CD4-positive, alpha-beta memory T cell (primary cell): Measurements from ENCODE around the gene PTPRH. TPM values are rescaled to one million over a fixed set of nuclear protein-coding genes. Genes with fewer than 3 reads are reported as not detected.

Source experiments
- CTCF ChIA-PET: fragments of 350-600 bp; sonication (Branson Sonifier 250); formaldehyde crosslinking; loops from one replicate; lab custom pipeline; 2021; ENCODE audit warnings: inconsistent platforms; ENCODE audit not compliant: partially characterized antibody; lab: Charles Lee
- POLR2A ChIA-PET: fragments of 350-600 bp; sonication (Branson Sonifier 250); formaldehyde crosslinking; loops from one replicate; lab custom pipeline; 2021; ENCODE audit not compliant: partially characterized antibody; lab: Charles Lee
- DNase-seq, 5 donors: peaks; one replicate each; pipeline versions ENCODE4 v3.0.0 to v3.0.0-alpha.2; 2020 to 2022; ENCODE audit warnings: mixed read lengths in 1 of 5
- H3K27ac ChIP-seq: one replicate; pipeline ENCODE4 v1.7.0; 2013; ENCODE audit warnings: low read depth, low read length
- H3K27me3 ChIP-seq: 2 replicates; pipeline ENCODE4 v1.7.0; 2013; ENCODE audit warnings: mild to moderate bottlenecking, low read length, moderate library complexity; ENCODE audit not compliant: insufficient read depth
- H3K36me3 ChIP-seq: 2 replicates; pipeline ENCODE4 v1.7.0; 2013; ENCODE audit warnings: mild to moderate bottlenecking, low read length, moderate library complexity; ENCODE audit not compliant: insufficient read depth
- H3K4me1 ChIP-seq: 2 replicates; pipeline ENCODE4 v1.7.0; 2013; ENCODE audit warnings: mild to moderate bottlenecking, low read length, moderate library complexity; ENCODE audit not compliant: insufficient read depth
- H3K4me3 ChIP-seq, 2 donors: one replicate each; pipeline ENCODE4 v1.7.0; 2013; ENCODE audit warnings: low read length in 2 of 2, mild to moderate bottlenecking in 1 of 2
- H3K9me3 ChIP-seq, 2 donors: one replicate each; pipeline ENCODE4 v1.7.0; 2013; ENCODE audit warnings: low read length in 2 of 2, control low read depth in 1 of 2; ENCODE audit not compliant: control insufficient read depth in 1 of 2
- H3K27ac Mint-ChIP-seq, 7 donors: one replicate each; pipeline ENCODE4 v1.8.0; 2020 to 2021; ENCODE audit warnings: mixed read lengths in 7 of 7, mild to moderate bottlenecking in 6 of 7, inconsistent platforms in 3 of 7, moderate library complexity in 3 of 7
- H3K27me3 Mint-ChIP-seq, 2 donors: one replicate each; pipeline ENCODE4 v1.8.0; 2020 to 2021; ENCODE audit warnings: mixed read lengths in 2 of 2
- H3K36me3 Mint-ChIP-seq, 2 donors: one replicate each; pipeline ENCODE4 v1.8.0; 2020 to 2021; ENCODE audit warnings: mixed read lengths in 2 of 2, inconsistent platforms in 1 of 2, mild to moderate bottlenecking in 1 of 2
- H3K4me1 Mint-ChIP-seq, 4 donors: one replicate each; pipeline ENCODE4 v1.8.0; 2020 to 2021; ENCODE audit warnings: mixed read lengths in 4 of 4, mild to moderate bottlenecking in 1 of 4
- H3K4me3 Mint-ChIP-seq, 8 donors: one replicate each; pipeline ENCODE4 v1.8.0; 2020 to 2021; ENCODE audit warnings: mixed read lengths in 8 of 8, mild to moderate bottlenecking in 7 of 8, moderate library complexity in 6 of 8, inconsistent platforms in 3 of 8
- H3K9me3 Mint-ChIP-seq, 8 donors: one replicate each; pipeline ENCODE4 v1.8.0; 2020 to 2021; ENCODE audit warnings: mixed read lengths in 8 of 8, mild to moderate bottlenecking in 5 of 8, inconsistent platforms in 3 of 8, moderate library complexity in 1 of 8
- intact Hi-C: fragments of 100-400 bp; cut with micrococcal nuclease; formaldehyde crosslinking; loops from one replicate; pipeline ENCODE4 v1.15.1; 2023
- polyA plus RNA-seq, 2 donors: library from polyadenylated mRNA; unstranded; fragments of 300-500 nt; fragmentation: Illumina TruSeq; gene quantifications; one replicate each; pipeline ENCODE4 v1.2.3, GENCODE V29; 2021
- total RNA-seq, 2 experiments: library from RNA; stranded (reverse); gene quantifications; one replicate each; pipeline ENCODE4 v1.2.3, GENCODE V29; 2021

PTPRH gene
- total and polyA plus RNA-seq, 4 experiments from 2014 or later = not detected

GRCh38 chr19:55244004-55244680 is 34.8 kb upstream of the PTPRH start:
- H3K9me3 ChIP-seq = no peaks in the 10 kb centered on the region
- ChIA-PET CTCF (interaction anchor here (0.6 kb wide), 1 partner anchor 103 kb away, joined by 3 read pairs; no protein-coding TSS in a partner anchor), POLR2A (interaction anchor here (1.1 to 5.3 kb wide), 3 partner anchors 11 to 15 kb away, joined by 3 to 25 read pairs (median 5); partner anchors contain the start of gene PPP6R1)
- Mint-ChIP-seq H3K27me3 (no peaks in the 10 kb centered on the region), H3K27ac (no peak overlapping the region), H3K4me1 (peaks cover 12 to 22% (median 16%) of the 10 kb centered on the region in 4 donors), H3K36me3 (peaks cover 32 to 42% of the 10 kb centered on the region in 2 donors), H3K9me3 (no peaks in the 10 kb centered on the region), H3K4me3 (no peak overlapping the region)
- intact Hi-C loops = no loop called here
- H3K36me3 ChIP-seq = peaks cover 72% of the 10 kb centered on the region
- H3K4me3 ChIP-seq = no peak overlapping the region
- no peak overlapping the region for H3K27ac ChIP-seq
- H3K4me1 ChIP-seq = peaks cover 19% of the 10 kb centered on the region
- no peaks in the 10 kb centered on the region for H3K27me3 ChIP-seq
- no peak for DNase-seq

GRCh38 chr19:55242517-55242916 is 33.2 kb upstream of the PTPRH start:
- intact Hi-C loops = no loop called here
- ChIA-PET CTCF (no interaction called here), POLR2A (interaction anchor here (5.3 kb wide), 1 partner anchor 12 kb away, joined by 25 read pairs; no protein-coding TSS in a partner anchor)
- Mint-ChIP-seq H3K9me3 (no peaks in the 10 kb centered on the region), H3K27ac (no peak overlapping the region), H3K27me3 (no peaks in the 10 kb centered on the region), H3K4me3 (no peak overlapping the region), H3K4me1 (peaks cover 2 to 6% (median 4%) of the 10 kb centered on the region in 4 donors), H3K36me3 (peaks cover 34 to 49% of the 10 kb centered on the region in 2 donors)
- Histone ChIP-seq H3K4me3 (no peak overlapping the region), H3K36me3 (peaks cover 87% of the 10 kb centered on the region), H3K27me3 (no peaks in the 10 kb centered on the region), H3K27ac (no peak overlapping the region), H3K4me1 (peaks cover 3% of the 10 kb centered on the region), H3K9me3 (no peaks in the 10 kb centered on the region)
- DNase-seq = no peak

- H3K36me3 ChIP-seq = peaks cover 92% of the 10 kb centered on the region
- no peak overlapping the region for H3K27ac ChIP-seq
- H3K4me3 ChIP-seq = no peak overlapping the region
- ChIA-PET POLR2A (interaction anchor here (5.3 kb wide), 1 partner anchor 13 kb away, joined by 25 read pairs; no protein-coding TSS in a partner anchor), CTCF (no interaction called here)
- no peaks in the 10 kb centered on the region for H3K27me3 ChIP-seq
- no peaks in the 10 kb centered on the region for H3K27me3 Mint-ChIP-seq
- intact Hi-C loops = no loop called here
- H3K4me1 ChIP-seq = no peaks in the 10 kb centered on the region
- peaks cover 40 to 54% of the 10 kb centered on the region in 2 donors for H3K36me3 Mint-ChIP-seq
- no peak overlapping the region for H3K4me3 Mint-ChIP-seq
- no peak overlapping the region for H3K27ac Mint-ChIP-seq
- DNase-seq = no peak
- H3K9me3 Mint-ChIP-seq = no peaks in the 10 kb centered on the region
- H3K9me3 ChIP-seq = no peaks in the 10 kb centered on the region
- peaks cover 2 to 9% (median 4%) of the 10 kb centered on the region in 4 donors for H3K4me1 Mint-ChIP-seq
Observed at GRCh38 chr19:55241935-55242464, 32.7 kb upstream of the PTPRH start.

GRCh38 chr19:55241143-55241934 is 32.0 kb upstream of the PTPRH start:
- intact Hi-C loops = no loop called here
- Histone ChIP-seq H3K4me3 (no peak overlapping the region), H3K27ac (no peak overlapping the region), H3K4me1 (no peaks in the 10 kb centered on the region), H3K36me3 (peaks cover 93% of the 10 kb centered on the region), H3K9me3 (no peaks in the 10 kb centered on the region), H3K27me3 (no peaks in the 10 kb centered on the region)
- H3K9me3 Mint-ChIP-seq = no peaks in the 10 kb centered on the region
- peaks cover 2 to 10% (median 4%) of the 10 kb centered on the region in 4 donors for H3K4me1 Mint-ChIP-seq
- no peak for DNase-seq
- H3K36me3 Mint-ChIP-seq = peaks cover 45 to 59% of the 10 kb centered on the region in 2 donors
- H3K27ac Mint-ChIP-seq = no peak overlapping the region
- H3K27me3 Mint-ChIP-seq = no peaks in the 10 kb centered on the region
- ChIA-PET POLR2A (interaction anchor here (1.2 to 5.3 kb wide), 2 partner anchors 9 to 13 kb away, joined by 3 to 25 read pairs; no protein-coding TSS in a partner anchor), CTCF (no interaction called here)
- no peak overlapping the region for H3K4me3 Mint-ChIP-seq

GRCh38 chr19:55240713-55241020 is 31.4 kb upstream of the PTPRH start:
- Histone ChIP-seq H3K4me1 (no peaks in the 10 kb centered on the region), H3K27me3 (no peaks in the 10 kb centered on the region), H3K4me3 (no peak overlapping the region), H3K27ac (no peak overlapping the region), H3K9me3 (no peaks in the 10 kb centered on the region), H3K36me3 (peaks cover 93% of the 10 kb centered on the region)
- Mint-ChIP-seq H3K36me3 (peaks cover 49 to 62% of the 10 kb centered on the region in 2 donors), H3K27me3 (no peaks in the 10 kb centered on the region), H3K4me3 (no peak overlapping the region), H3K9me3 (no peaks in the 10 kb centered on the region), H3K27ac (peak overlapping the region in 1 of 7 donors; percentile 74), H3K4me1 (peaks cover 2 to 10% (median 4%) of the 10 kb centered on the region in 4 donors)
- POLR2A ChIA-PET = interaction anchor here (1.2 to 5.3 kb wide), 2 partner anchors 10 to 14 kb away, joined by 3 to 25 read pairs; no protein-coding TSS in a partner anchor
- CTCF ChIA-PET = no interaction called here
- DNase-seq = no peak
- intact Hi-C loops = no loop called here

GRCh38 chr19:55239004-55239403 is 29.7 kb upstream of the PTPRH start:
- Histone ChIP-seq H3K36me3 (peaks cover 89% of the 10 kb centered on the region), H3K4me3 (no peak overlapping the region), H3K9me3 (no peaks in the 10 kb centered on the region), H3K4me1 (no peaks in the 10 kb centered on the region), H3K27ac (no peak overlapping the region), H3K27me3 (no peaks in the 10 kb centered on the region)
- Mint-ChIP-seq H3K36me3 (peaks cover 54 to 66% of the 10 kb centered on the region in 2 donors), H3K27me3 (no peaks in the 10 kb centered on the region), H3K4me3 (no peak overlapping the region), H3K9me3 (no peaks in the 10 kb centered on the region), H3K4me1 (peaks cover 2 to 14% (median 6%) of the 10 kb centered on the region in 4 donors), H3K27ac (no peak overlapping the region)
- intact Hi-C loops = no loop called here
- no peak for DNase-seq
- ChIA-PET CTCF (no interaction called here), POLR2A (interaction anchor here (1.6 kb wide), 1 partner anchor 15 kb away, joined by 4 read pairs; no protein-coding TSS in a partner anchor)

- ChIA-PET CTCF (interaction anchor here (1.0 kb wide), 1 partner anchor 16 kb away, joined by 3 read pairs; no protein-coding TSS in a partner anchor), POLR2A (interaction anchor here (1.6 kb wide), 1 partner anchor 16 kb away, joined by 4 read pairs; no protein-coding TSS in a partner anchor)
- Mint-ChIP-seq H3K36me3 (peaks cover 55 to 68% of the 10 kb centered on the region in 2 donors), H3K4me1 (peaks cover 4 to 14% (median 6%) of the 10 kb centered on the region in 4 donors), H3K27ac (no peak overlapping the region), H3K9me3 (no peaks in the 10 kb centered on the region), H3K4me3 (no peak overlapping the region), H3K27me3 (no peaks in the 10 kb centered on the region)
- H3K9me3 ChIP-seq = no peaks in the 10 kb centered on the region
- H3K27me3 ChIP-seq = no peaks in the 10 kb centered on the region
- no peak overlapping the region for H3K4me3 ChIP-seq
- H3K4me1 ChIP-seq = no peaks in the 10 kb centered on the region
- peaks cover 89% of the 10 kb centered on the region for H3K36me3 ChIP-seq
- no peak for DNase-seq
- H3K27ac ChIP-seq = no peak overlapping the region
- intact Hi-C loops = no loop called here
Observed at GRCh38 chr19:55238030-55238429, 28.7 kb upstream of the PTPRH start.
